ENCODE results near the gene ATP6V1B1.

Gene ATP6V1B1

DNA sequence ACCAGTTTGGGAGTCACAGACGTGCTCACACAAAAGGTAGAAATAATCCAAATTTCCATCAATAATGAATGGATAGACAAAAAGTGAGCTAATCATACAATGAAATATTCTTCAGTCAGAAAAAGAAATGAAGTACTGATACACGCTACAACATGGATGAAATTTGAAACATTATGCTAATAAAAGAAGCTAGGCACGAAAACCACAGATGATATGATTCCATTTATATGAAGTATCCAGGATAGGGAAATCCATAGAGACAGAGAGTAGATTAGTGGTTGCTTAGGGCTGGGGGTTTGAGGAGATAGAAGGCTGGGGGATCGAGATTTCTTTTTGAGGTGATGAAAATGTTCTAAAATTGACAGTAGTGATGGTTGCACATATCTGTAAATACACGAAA is 43.0 kb upstream of the ATP6V1B1 start:
- H3K27me3 ChIP-seq (ENCODE audit: control insufficient read depth, insufficient read depth, low read length, poor library complexity, severe bottlenecking), result peaks cover 100% of the 10 kb centered on the region
- no peak overlapping the region for H3K4me3 ChIP-seq (ENCODE audit: insufficient read depth, low read depth, low read length)
- no peak overlapping the region for H3K27ac ChIP-seq (ENCODE audit: insufficient read depth, low read depth, low read length, poor library complexity, severe bottlenecking)
- 52 to 60% methylated on average over 3 to 4 of the region's 5 CpGs for WGBS, 2 experiments
- no peaks in the 10 kb centered on the region for H3K36me3 ChIP-seq (ENCODE audit: control insufficient read depth, insufficient read depth, low read length)
- H3K9me3 ChIP-seq (ENCODE audit: control insufficient read depth, low read length), result no peaks in the 10 kb centered on the region
- no peaks in the 10 kb centered on the region for H3K4me1 ChIP-seq (ENCODE audit: control insufficient read depth, insufficient read depth, low read length)

DNA sequence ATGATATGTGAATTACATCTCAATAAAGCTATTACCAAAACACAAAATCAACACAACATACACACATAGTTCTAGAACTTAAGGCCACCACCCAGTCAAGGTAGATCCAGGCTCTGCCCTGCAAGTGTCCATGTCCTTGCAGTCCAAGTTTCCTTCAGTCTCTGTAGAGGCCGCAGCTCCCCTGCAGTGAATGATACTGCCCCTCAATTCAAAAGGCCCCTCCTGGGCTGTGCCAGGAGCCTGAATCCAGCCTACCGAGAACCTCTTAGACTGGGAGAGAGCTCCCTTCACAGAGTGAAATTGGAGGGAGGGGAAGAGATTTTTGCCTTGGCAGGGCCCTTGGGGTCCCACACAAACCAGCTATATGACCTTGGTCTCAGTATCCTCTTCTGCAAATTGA is 42.5 kb upstream of the ATP6V1B1 start:
- peaks cover 100% of the 10 kb centered on the region for H3K27me3 ChIP-seq (ENCODE audit: control insufficient read depth, insufficient read depth, low read length, poor library complexity, severe bottlenecking)
- H3K4me1 ChIP-seq (ENCODE audit: control insufficient read depth, insufficient read depth, low read length), result no peaks in the 10 kb centered on the region
- 21 to 31% methylated on average over 2 of the region's 2 CpGs for WGBS, 2 experiments
- no peaks in the 10 kb centered on the region for H3K9me3 ChIP-seq (ENCODE audit: control insufficient read depth, low read length)
- H3K27ac ChIP-seq (ENCODE audit: insufficient read depth, low read depth, low read length, poor library complexity, severe bottlenecking), result no peak overlapping the region
- H3K36me3 ChIP-seq (ENCODE audit: control insufficient read depth, insufficient read depth, low read length), result no peaks in the 10 kb centered on the region
- no peak overlapping the region for H3K4me3 ChIP-seq (ENCODE audit: insufficient read depth, low read depth, low read length)

DNA sequence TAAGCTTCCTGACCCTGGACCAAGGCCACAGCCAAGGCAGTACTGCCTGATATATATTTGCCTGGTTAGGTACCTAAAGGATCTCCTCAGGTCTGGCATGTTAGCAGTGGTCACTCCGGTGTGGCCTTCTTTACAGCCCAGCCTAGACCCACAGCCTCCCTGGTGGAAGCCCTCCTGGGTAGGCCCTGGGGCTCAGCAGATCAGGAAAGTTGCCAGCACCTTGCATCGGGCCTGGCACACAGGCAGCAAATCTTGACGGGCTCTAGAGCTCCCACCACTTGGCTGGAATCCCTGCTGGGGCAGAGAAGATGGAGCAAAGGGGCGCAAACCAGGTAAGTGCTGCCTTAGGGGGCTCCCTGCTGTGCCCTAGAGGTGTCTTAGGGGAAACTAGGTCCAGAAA is 40.9 kb upstream of the ATP6V1B1 start:
- Histone ChIP-seq H3K4me3 (ENCODE audit: insufficient read depth, low read depth, low read length) (no peak overlapping the region), H3K27ac (ENCODE audit: insufficient read depth, low read depth, low read length, poor library complexity, severe bottlenecking) (no peak overlapping the region), H3K36me3 (ENCODE audit: control insufficient read depth, insufficient read depth, low read length) (no peaks in the 10 kb centered on the region), H3K9me3 (ENCODE audit: control insufficient read depth, low read length) (no peaks in the 10 kb centered on the region), H3K4me1 (ENCODE audit: control insufficient read depth, insufficient read depth, low read length) (no peaks in the 10 kb centered on the region), H3K27me3 (ENCODE audit: control insufficient read depth, insufficient read depth, low read length, poor library complexity, severe bottlenecking) (peaks cover 100% of the 10 kb centered on the region)
- 65 to 66% methylated on average over 4 of the region's 4 CpGs for WGBS, 2 experiments

DNA sequence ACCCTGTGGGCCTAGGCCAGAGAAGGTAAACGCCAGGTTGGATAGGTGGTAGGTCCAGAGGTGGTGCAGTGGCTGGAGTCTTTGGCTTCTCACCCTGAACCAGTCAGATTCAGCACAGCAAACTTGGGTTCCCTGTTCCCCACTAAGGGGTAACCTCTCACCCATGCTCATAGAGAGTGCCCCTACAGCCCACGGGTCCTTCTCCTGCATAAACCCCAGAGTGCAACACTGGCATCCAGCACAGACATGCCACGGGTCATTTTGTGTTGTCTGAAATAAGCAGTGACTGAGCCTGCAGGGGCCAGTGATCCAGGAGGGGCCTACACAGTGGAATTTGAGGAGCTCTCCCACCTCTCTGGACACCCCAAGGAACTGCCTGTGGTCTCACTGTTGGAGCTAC is 40.5 kb upstream of the ATP6V1B1 start:
- Histone ChIP-seq H3K27ac (ENCODE audit: insufficient read depth, low read depth, low read length, poor library complexity, severe bottlenecking) (no peak overlapping the region), H3K27me3 (ENCODE audit: control insufficient read depth, insufficient read depth, low read length, poor library complexity, severe bottlenecking) (peaks cover 100% of the 10 kb centered on the region), H3K4me1 (ENCODE audit: control insufficient read depth, insufficient read depth, low read length) (no peaks in the 10 kb centered on the region), H3K4me3 (ENCODE audit: insufficient read depth, low read depth, low read length) (no peak overlapping the region), H3K9me3 (ENCODE audit: control insufficient read depth, low read length) (no peaks in the 10 kb centered on the region), H3K36me3 (ENCODE audit: control insufficient read depth, insufficient read depth, low read length) (no peaks in the 10 kb centered on the region)
- whole genome bisulfite sequencing, 2 experiments, result 62 to 76% methylated on average over 3 of the region's 3 CpGs

- H3K4me1 ChIP-seq (ENCODE audit: control insufficient read depth, insufficient read depth, low read length), result no peaks in the 10 kb centered on the region
- no peak overlapping the region for H3K27ac ChIP-seq (ENCODE audit: insufficient read depth, low read depth, low read length, poor library complexity, severe bottlenecking)
- no peaks in the 10 kb centered on the region for H3K36me3 ChIP-seq (ENCODE audit: control insufficient read depth, insufficient read depth, low read length)
- H3K9me3 ChIP-seq (ENCODE audit: control insufficient read depth, low read length), result no peaks in the 10 kb centered on the region
- WGBS, 2 experiments, result 9 to 10% methylated on average over 24 to 25 of the region's 25 CpGs
- no peak overlapping the region for H3K4me3 ChIP-seq (ENCODE audit: insufficient read depth, low read depth, low read length)
- H3K27me3 ChIP-seq (ENCODE audit: control insufficient read depth, insufficient read depth, low read length, poor library complexity, severe bottlenecking), result peaks cover 100% of the 10 kb centered on the region
Observed at GRCh38 chr2:70895998-70896764, 39.5 kb upstream of the ATP6V1B1 start.

- no peaks in the 10 kb centered on the region for H3K36me3 ChIP-seq (ENCODE audit: control insufficient read depth, insufficient read depth, low read length)
- no peaks in the 10 kb centered on the region for H3K4me1 ChIP-seq (ENCODE audit: control insufficient read depth, insufficient read depth, low read length)
- H3K27ac ChIP-seq (ENCODE audit: insufficient read depth, low read depth, low read length, poor library complexity, severe bottlenecking), result no peak overlapping the region
- peaks cover 100% of the 10 kb centered on the region for H3K27me3 ChIP-seq (ENCODE audit: control insufficient read depth, insufficient read depth, low read length, poor library complexity, severe bottlenecking)
- H3K9me3 ChIP-seq (ENCODE audit: control insufficient read depth, low read length), result no peaks in the 10 kb centered on the region
- H3K4me3 ChIP-seq (ENCODE audit: insufficient read depth, low read depth, low read length), result no peak overlapping the region
- 2 to 3% methylated on average over 16 of the region's 16 CpGs for WGBS, 2 experiments
Observed at GRCh38 chr2:70896765-70897202, 38.9 kb upstream of the ATP6V1B1 start.

DNA sequence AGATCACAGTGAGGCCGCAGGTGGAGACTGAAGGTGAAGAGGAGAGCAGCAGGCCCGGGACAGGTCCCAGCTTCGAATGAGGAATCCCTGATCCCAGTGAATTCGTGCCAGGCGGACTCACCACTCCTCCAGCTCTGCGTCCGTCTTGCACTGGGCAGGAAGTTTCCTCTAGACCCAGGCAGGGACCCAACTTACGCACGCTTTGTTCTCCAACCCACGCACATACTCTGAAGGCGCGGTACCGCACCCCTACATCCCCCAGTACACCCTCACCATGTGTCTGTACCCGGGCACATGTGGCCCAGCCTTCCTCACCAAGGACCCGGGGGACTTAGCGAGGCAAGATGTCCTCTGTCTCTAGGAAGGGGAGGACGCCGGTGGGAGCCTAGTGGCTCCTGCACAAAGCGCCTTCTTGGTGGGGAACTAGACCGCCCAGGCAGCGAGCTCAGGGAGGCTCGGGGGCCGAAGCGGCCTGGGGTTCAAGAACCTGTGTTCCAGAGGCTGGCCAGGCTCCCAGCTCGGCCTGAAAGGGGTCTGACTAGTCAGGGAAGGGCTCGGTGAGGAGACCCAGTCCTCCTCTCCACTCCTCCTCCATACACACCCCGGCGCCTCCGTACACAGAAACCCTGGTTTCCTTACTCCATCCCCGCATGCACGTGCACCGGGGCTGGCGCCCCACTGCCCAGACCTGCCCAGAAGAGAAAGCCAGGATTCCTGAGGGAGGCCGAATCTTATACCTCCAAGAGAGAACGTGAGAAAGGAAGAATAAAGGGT is 38.3 kb upstream of the ATP6V1B1 start:
- Histone ChIP-seq H3K9me3 (ENCODE audit: control insufficient read depth, low read length) (no peaks in the 10 kb centered on the region), H3K36me3 (ENCODE audit: control insufficient read depth, insufficient read depth, low read length) (no peaks in the 10 kb centered on the region), H3K4me3 (ENCODE audit: insufficient read depth, low read depth, low read length) (no peak overlapping the region), H3K27me3 (ENCODE audit: control insufficient read depth, insufficient read depth, low read length, poor library complexity, severe bottlenecking) (peaks cover 100% of the 10 kb centered on the region), H3K4me1 (ENCODE audit: control insufficient read depth, insufficient read depth, low read length) (no peaks in the 10 kb centered on the region), H3K27ac (ENCODE audit: insufficient read depth, low read depth, low read length, poor library complexity, severe bottlenecking) (no peak overlapping the region)
- 4 to 5% methylated on average over 35 of the region's 35 CpGs for WGBS, 2 experiments

- Histone ChIP-seq H3K4me1 (ENCODE audit: control insufficient read depth, insufficient read depth, low read length) (no peaks in the 10 kb centered on the region), H3K9me3 (ENCODE audit: control insufficient read depth, low read length) (no peaks in the 10 kb centered on the region), H3K27me3 (ENCODE audit: control insufficient read depth, insufficient read depth, low read length, poor library complexity, severe bottlenecking) (peaks cover 100% of the 10 kb centered on the region), H3K36me3 (ENCODE audit: control insufficient read depth, insufficient read depth, low read length) (no peaks in the 10 kb centered on the region), H3K4me3 (ENCODE audit: insufficient read depth, low read depth, low read length) (no peak overlapping the region), H3K27ac (ENCODE audit: insufficient read depth, low read depth, low read length, poor library complexity, severe bottlenecking) (no peak overlapping the region)
- WGBS, 2 experiments, result 7 to 8% methylated on average over 5 of the region's 5 CpGs
Observed at GRCh38 chr2:70897977-70898226, 37.8 kb upstream of the ATP6V1B1 start.

DNA sequence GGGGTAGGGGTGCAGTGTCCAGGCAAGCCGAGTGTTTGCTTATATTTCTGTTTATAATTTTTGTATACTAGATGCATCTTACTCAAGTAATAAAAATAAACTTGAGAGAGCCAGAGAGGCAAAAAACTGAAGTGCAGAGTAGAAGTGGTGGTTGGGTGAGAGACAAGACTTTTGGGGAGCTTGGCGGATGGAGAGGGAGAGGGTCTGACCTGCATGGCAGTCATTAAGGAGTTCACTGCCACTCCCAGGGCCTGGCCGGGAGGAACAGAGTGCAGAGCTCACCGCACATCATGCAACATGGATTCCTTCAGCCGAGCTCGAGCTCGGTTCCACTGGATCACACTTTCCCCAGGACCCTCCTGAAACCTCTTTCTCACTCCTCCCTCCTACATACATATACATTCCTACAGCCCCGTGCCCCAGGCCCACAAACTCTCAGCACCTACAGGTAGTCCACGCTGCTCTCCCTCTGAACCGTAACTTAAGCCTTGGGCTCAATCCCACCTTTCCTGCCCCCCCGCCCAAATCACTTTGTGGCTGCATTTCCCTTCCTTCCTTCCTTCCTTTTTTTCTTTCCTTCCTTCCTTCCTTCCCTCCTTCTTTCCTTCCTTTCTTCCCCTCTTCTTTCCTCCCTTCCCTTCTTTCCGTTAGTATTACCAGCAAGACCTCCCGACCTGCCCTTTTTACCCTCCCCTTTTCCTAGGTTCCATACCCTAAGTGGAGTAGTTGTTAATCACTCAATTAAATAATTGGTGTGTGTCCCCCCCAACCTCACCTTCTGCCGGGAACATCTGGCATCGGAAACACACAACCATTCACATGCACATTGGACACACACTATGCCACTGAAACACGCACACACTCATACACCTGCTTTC is 37.1 kb upstream of the ATP6V1B1 start:
- Histone ChIP-seq H3K27me3 (ENCODE audit: control insufficient read depth, insufficient read depth, low read length, poor library complexity, severe bottlenecking) (peaks cover 100% of the 10 kb centered on the region), H3K4me1 (ENCODE audit: control insufficient read depth, insufficient read depth, low read length) (no peaks in the 10 kb centered on the region), H3K9me3 (ENCODE audit: control insufficient read depth, low read length) (no peaks in the 10 kb centered on the region), H3K4me3 (ENCODE audit: insufficient read depth, low read depth, low read length) (no peak overlapping the region), H3K36me3 (ENCODE audit: control insufficient read depth, insufficient read depth, low read length) (no peaks in the 10 kb centered on the region), H3K27ac (ENCODE audit: insufficient read depth, low read depth, low read length, poor library complexity, severe bottlenecking) (no peak overlapping the region)
- 6% methylated on average over 15 to 16 of the region's 16 CpGs for WGBS, 2 experiments
